Stomach (tissue), 9 donors: ENCODE results near the gene SPATA18. TPM values are rescaled to one million over a fixed set of nuclear protein-coding genes. Genes with fewer than 3 reads are reported as not detected.
A peak's percentile ranks its signal among the peaks of the same experiment; 100 is the strongest.

ENCODE experiments used
- DNase-seq, 2 donors: peaks; one replicate each; pipeline versions ENCODE4 v3.0.0 to v3.0.0-alpha.2; 2013 to 2019
- H3K27ac ChIP-seq, 5 donors: fragments of 200-600 bp in 4 of 5; sonication (generic) in 4 of 5; one replicate each; pipeline ENCODE4 v1.5.1; 2013 to 2019; ENCODE audit warnings: mild to moderate bottlenecking in 1 of 5, moderate library complexity in 1 of 5
- H3K27me3 ChIP-seq, 3 donors: fragments of 200-600 bp; sonication (generic); one replicate each; pipeline ENCODE4 v1.5.1; 2017 to 2019; ENCODE audit warnings: mixed run types in 1 of 3
- H3K36me3 ChIP-seq, 4 donors: fragments of 200-600 bp; sonication (generic); 1 replicate in 3 of 4; 2 replicates in 1 of 4; pipeline ENCODE4 v1.5.1; 2016 to 2019
- H3K4me1 ChIP-seq, 4 donors: fragments of 200-600 bp; sonication (generic); one replicate each; pipeline ENCODE4 v1.5.1; 2016 to 2019
- H3K4me3 ChIP-seq, 4 donors: fragments of 200-600 bp; sonication (generic) in 3 of 4; one replicate each; pipeline ENCODE4 v1.5.1; 2016 to 2019; ENCODE audit warnings: mild to moderate bottlenecking in 1 of 4
- H3K9me3 ChIP-seq, 4 donors: fragments of 200-600 bp; sonication (generic); one replicate each; pipeline ENCODE4 v1.5.1; 2016 to 2019
- CTCF ChIP-seq, 7 experiments: fragments of 450-650 bp in 4 of 7; fragments of 200-600 bp in 3 of 7; sonication (generic) in 3 of 7; IDR thresholded peaks; one replicate each; pipeline ENCODE4 v1.5.1; 2016 to 2019; ENCODE audit warnings: antibody characterized with exemption in 7 of 7, control low read depth in 2 of 7, mild to moderate bottlenecking in 1 of 7
- EP300 ChIP-seq: sonication (generic); formaldehyde crosslinking; IDR thresholded peaks from one replicate; pipeline ENCODE4 v1.6.1; 2017; ENCODE audit warnings: antibody characterized with exemption
- POLR2A ChIP-seq, 4 donors: fragments of 450-650 bp; IDR thresholded peaks; one replicate each; pipeline ENCODE4 v1.6.1; 2016; ENCODE audit warnings: antibody characterized with exemption in 4 of 4, control low read depth in 2 of 4, mild to moderate bottlenecking in 1 of 4, moderate library complexity in 1 of 4
- POLR2AphosphoS5 ChIP-seq, 3 donors: sonication (generic); formaldehyde crosslinking; IDR thresholded peaks; one replicate each; pipeline ENCODE4 v1.6.1; 2016; ENCODE audit warnings: antibody characterized with exemption in 3 of 3
- WGBS, 5 donors: extraction: QIAGEN DNeasy Blood & Tissue Kit in 3 of 5; methylation state at CpG; one replicate each; pipeline versions ENCODE4 v1.1.5 to v1.1.7; 2013 to 2018; 5-methylcytosine and 5-hydroxymethylcytosine counted together
- intact Hi-C: fragments of 100-400 bp; cut with DNase I; formaldehyde crosslinking; loops from one replicate; pipeline ENCODE4 v1.15.1; 2023; ENCODE audit warnings: low total_unique reads
- polyA plus RNA-seq, 3 donors: library from polyadenylated mRNA; stranded (reverse); fragments of 200-250 nt; gene quantifications; one replicate each; pipeline ENCODE4 v1.2.3, GENCODE V29; 2013
- total RNA-seq, 5 donors: library from RNA; depleted of rRNA; stranded (reverse); fragments of >200 nt; gene quantifications; one replicate each; pipeline versions ENCODE4 v1.1.0 to v1.2.3, GENCODE V29; 2014 to 2016
- donor health status: healthy with polysubstance abuse.
- donor health status: Bipolar disorder and iron deficiency.
- donor health status: healthy.

Gene SPATA18
- total and polyA plus RNA-seq, 8 donors = 1.8 to 21.1 (median 3.9) TPM; not detected in 1

DNA sequence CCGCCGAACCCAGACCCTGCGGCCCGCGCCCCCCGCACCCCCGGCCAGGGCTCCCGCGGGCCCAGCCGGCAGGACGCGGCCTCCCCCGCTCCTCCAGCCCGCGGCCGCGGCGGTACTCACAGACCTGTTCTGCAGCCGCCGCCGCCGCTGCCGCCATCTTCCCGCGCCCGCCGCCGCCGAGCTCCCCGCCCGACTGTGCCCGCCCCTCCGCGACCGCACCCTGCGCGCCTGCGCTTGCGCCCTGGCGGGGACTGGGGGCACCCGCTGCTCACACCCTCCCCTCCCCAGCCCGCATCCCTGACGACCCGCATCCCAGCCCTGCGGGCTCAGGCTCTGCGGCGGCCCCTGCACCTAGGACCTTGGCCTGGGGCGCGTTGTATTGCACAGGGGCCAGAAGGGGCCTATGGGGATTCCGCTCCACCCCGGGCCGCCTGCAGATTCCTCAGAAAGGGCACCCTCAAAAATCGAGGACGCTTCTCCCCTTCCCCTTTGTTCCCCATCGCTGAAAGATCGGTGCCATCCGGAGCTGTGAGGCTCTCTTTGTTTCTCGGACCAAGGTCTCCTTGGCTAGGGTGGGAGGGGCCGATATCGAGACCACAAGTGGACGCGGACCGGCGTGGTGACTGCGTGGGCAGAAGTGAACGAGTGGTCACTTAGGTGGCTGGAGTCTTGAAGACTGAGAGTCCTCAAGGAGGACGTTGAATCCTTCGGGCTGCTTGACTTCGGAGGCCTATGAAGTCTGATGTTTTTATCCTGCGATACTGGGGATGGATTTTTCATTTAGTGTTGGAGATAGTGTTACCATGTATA is 12.8 kb upstream of the SPATA18 start, which contains the start of gene SGCB:
Gene SGCB, minus strand, starts transcription at position 197 of the 810 bp plus-strand sequence. Its CDS starts 40 bp downstream, at position 157.
- Histone ChIP-seq H3K36me3 (no peaks in the 10 kb centered on the region), H3K9me3 (no peaks in the 10 kb centered on the region), H3K27me3 (peaks cover 0 to 9% (median 0%) of the 10 kb centered on the region in 3 donors), H3K4me3 (peak within 1 kb of the TSS; percentile 83 to 96 (median 84)), H3K4me1 (peaks cover 21 to 36% (median 27%) of the 10 kb centered on the region in 4 donors), H3K27ac (peak within 1 kb of the TSS; percentile 6 to 89 (median 73))
- DNase-seq = peak; percentile 60 to 91
- intact Hi-C loops = no loop called here
- WGBS, 5 donors = 4 to 5% (median 5%) methylated on average over 18 to 70 of the region's 70 CpGs
- no peak for TF ChIP-seq EP300
- TF ChIP-seq POLR2AphosphoS5 (IDR thresholded peaks at IDR 0.05) = peak in 1 of 3 donors; percentile 8

GRCh38 chr4:52045028-52045427 is 6.1 kb upstream of the SPATA18 start:
- Histone ChIP-seq H3K27me3 (peaks cover 0 to 20% (median 0%) of the 10 kb centered on the region in 3 donors), H3K36me3 (no peaks in the 10 kb centered on the region), H3K4me1 (no peaks in the 10 kb centered on the region), H3K27ac (no peak overlapping the region), H3K4me3 (no peak overlapping the region), H3K9me3 (no peaks in the 10 kb centered on the region)
- TF ChIP-seq POLR2A (IDR thresholded peaks at IDR 0.05) = no peak
- TF ChIP-seq POLR2AphosphoS5 (IDR thresholded peaks at IDR 0.05) = no peak
- TF ChIP-seq CTCF (IDR thresholded peaks at IDR 0.05) = no peak
- no peak for TF ChIP-seq EP300
- 95 to 100% (median 97%) methylated on average over 1 of the region's 1 CpG for WGBS, 5 donors
- intact Hi-C loops = no loop called here
- DNase-seq = no peak

GRCh38 chr4:52049266-52049665 is 1.8 kb upstream of the SPATA18 start:
- no peak for DNase-seq
- intact Hi-C loops = no loop called here
- no peak overlapping the region for H3K4me3 ChIP-seq
- 85 to 90% (median 87%) methylated on average over 5 of the region's 5 CpGs for WGBS, 5 donors
- no peaks in the 10 kb centered on the region for H3K36me3 ChIP-seq
- H3K27ac ChIP-seq = no peak overlapping the region
- peaks cover 0 to 24% (median 23%) of the 10 kb centered on the region in 4 donors for H3K4me1 ChIP-seq
- no peak for TF ChIP-seq POLR2AphosphoS5 (IDR thresholded peaks at IDR 0.05)
- no peak for TF ChIP-seq CTCF (IDR thresholded peaks at IDR 0.05)
- TF ChIP-seq EP300 = no peak
- TF ChIP-seq POLR2A (IDR thresholded peaks at IDR 0.05) = no peak
- H3K9me3 ChIP-seq = no peaks in the 10 kb centered on the region
- H3K27me3 ChIP-seq = peaks cover 0 to 53% (median 9%) of the 10 kb centered on the region in 3 donors

DNA sequence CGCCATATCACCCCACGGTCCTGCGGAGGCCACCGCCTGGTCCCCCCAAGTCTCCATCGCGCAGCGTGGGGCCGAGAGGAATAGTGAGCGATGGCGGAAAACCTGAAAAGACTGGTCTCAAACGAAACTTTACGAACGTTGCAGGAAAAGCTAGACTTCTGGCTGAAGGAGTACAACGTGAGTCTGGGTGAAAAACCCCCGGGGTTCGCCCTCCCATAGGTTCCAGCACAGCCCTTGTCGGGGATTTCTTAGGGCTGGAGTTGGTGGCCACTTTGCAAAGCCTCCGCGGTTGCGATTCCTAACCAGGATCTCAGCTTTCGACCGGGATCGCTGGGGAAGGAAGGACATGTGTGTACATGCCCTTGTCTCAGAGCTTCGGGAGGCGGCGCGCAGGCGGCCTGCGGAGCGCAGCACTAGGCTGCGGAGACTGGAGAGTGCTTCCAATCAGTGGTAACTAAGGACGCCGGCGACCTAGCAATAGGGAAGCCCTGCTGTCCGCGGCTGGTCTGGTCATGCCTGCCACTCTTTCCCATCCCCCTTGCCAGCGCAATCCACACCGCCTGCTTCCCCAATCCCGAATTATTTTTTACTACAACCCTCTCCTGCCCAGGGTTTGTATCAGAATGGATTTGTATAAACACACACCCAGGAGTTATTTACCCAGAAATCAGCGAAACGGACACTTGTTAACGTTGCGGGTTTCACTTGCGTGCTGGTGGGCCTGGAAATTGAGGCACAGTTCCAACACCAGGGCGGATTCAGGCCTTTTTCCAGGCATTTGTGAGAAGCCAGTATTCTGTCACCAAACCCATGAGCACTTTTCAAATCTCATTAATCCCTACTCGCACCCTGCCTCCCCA is 741 bp downstream of the SPATA18 start:
- H3K4me1 ChIP-seq = peaks cover 0 to 24% (median 23%) of the 10 kb centered on the region in 4 donors
- 3 to 7% (median 5%) methylated on average over 41 to 46 of the region's 46 CpGs for WGBS, 5 donors
- H3K4me3 ChIP-seq = peak overlapping the region; percentile 57 to 74 (median 62)
- peaks cover 0 to 49% (median 9%) of the 10 kb centered on the region in 3 donors for H3K27me3 ChIP-seq
- no peaks in the 10 kb centered on the region for H3K36me3 ChIP-seq
- DNase-seq = peak; percentile 82 to 87
- H3K9me3 ChIP-seq = no peaks in the 10 kb centered on the region
- intact Hi-C loops = no loop called here
- TF ChIP-seq EP300 = no peak
- TF ChIP-seq POLR2AphosphoS5 (IDR thresholded peaks at IDR 0.05) = peak in 2 of 3 donors; percentile 46 to 63
- H3K27ac ChIP-seq = peak overlapping the region; percentile 62 to 80 (median 72)

DNA sequence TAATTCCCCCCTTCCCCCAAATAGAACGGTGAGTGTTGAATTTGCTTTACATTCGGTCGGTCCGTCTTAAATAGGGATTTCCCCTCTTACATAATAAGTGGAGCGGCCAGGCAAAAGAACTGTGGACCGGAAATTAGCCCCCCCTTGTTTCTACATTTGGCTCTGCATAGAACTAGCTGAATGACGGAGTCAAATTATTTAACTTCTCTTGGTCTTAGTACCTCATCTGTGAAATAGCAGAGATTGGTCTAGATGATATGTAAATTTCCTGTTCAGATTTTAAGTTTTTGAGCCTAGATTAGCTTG is 1.3 kb downstream of the SPATA18 start:
- Histone ChIP-seq H3K4me1 (peaks cover 0 to 24% (median 23%) of the 10 kb centered on the region in 4 donors), H3K27me3 (peaks cover 0 to 49% (median 9%) of the 10 kb centered on the region in 3 donors), H3K9me3 (no peaks in the 10 kb centered on the region), H3K4me3 (peak overlapping the region; percentile 57 to 74 (median 62)), H3K36me3 (no peaks in the 10 kb centered on the region), H3K27ac (peak overlapping the region in 4 of 5 donors; percentile 62 to 80 (median 73))
- 13 to 26% (median 19%) methylated on average over 7 of the region's 7 CpGs for WGBS, 5 donors
- TF ChIP-seq POLR2AphosphoS5 (IDR thresholded peaks at IDR 0.05) (no peak), POLR2A (IDR thresholded peaks at IDR 0.05) (no peak), EP300 (no peak), CTCF (IDR thresholded peaks at IDR 0.05) (no peak)
- intact Hi-C loops = no loop called here
- DNase-seq = peak in 1 of 2 donors; percentile 21
